Upper lobe of left lung (tissue), 4 donors: Measurements from ENCODE around the gene KREMEN2.

ENCODE experiments used
- CTCF ChIP-seq, 6 experiments: fragments of 450-650 bp in 4 of 6; fragments of 200-600 bp in 2 of 6; sonication (generic) in 2 of 6; IDR thresholded peaks; one replicate each; pipeline ENCODE4 v1.5.1; 2016 to 2019; ENCODE audit warnings: antibody characterized with exemption in 6 of 6
- POLR2A ChIP-seq, 4 donors: fragments of 450-650 bp; IDR thresholded peaks; one replicate each; pipeline ENCODE4 v1.5.1; 2016 to 2017; ENCODE audit warnings: antibody characterized with exemption in 4 of 4, mild to moderate bottlenecking in 2 of 4

- TF ChIP-seq CTCF (IDR thresholded peaks at IDR 0.05) (no peak), POLR2A (IDR thresholded peaks at IDR 0.05) (no peak)
These were observed 53.3 kb downstream of the KREMEN2 start for GRCh38 chr16:3017344-3017743.
